Inflammatory macrophage (primary cell): ENCODE measurements around the gene C1QTNF3.
A peak's percentile ranks its signal among the peaks of the same experiment; 100 is the strongest.
"Not testable (repeated sequence)": the region's sequence is repeated elsewhere in the genome, so short reads cannot be mapped to it uniquely, and the experiment has no call there.

Source experiments
- DNase-seq, 2 donors: peaks; one replicate each; pipeline ENCODE4 v3.0.0-alpha.2; 2020 to 2022
- total RNA-seq, 18 experiments: gene quantifications; one replicate each; lab custom pipeline; 2026; ENCODE audit warnings: mixed read lengths in 6 of 18, inconsistent platforms in 2 of 18; lab: John Stamatoyannopoulos, UW

The C1QTNF3 gene, protein sequence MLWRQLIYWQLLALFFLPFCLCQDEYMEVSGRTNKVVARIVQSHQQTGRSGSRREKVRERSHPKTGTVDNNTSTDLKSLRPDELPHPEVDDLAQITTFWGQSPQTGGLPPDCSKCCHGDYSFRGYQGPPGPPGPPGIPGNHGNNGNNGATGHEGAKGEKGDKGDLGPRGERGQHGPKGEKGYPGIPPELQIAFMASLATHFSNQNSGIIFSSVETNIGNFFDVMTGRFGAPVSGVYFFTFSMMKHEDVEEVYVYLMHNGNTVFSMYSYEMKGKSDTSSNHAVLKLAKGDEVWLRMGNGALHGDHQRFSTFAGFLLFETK
- total RNA-seq, result 0.06 to 1.1 (median 0.35) reads per million in 18 experiments

DNA sequence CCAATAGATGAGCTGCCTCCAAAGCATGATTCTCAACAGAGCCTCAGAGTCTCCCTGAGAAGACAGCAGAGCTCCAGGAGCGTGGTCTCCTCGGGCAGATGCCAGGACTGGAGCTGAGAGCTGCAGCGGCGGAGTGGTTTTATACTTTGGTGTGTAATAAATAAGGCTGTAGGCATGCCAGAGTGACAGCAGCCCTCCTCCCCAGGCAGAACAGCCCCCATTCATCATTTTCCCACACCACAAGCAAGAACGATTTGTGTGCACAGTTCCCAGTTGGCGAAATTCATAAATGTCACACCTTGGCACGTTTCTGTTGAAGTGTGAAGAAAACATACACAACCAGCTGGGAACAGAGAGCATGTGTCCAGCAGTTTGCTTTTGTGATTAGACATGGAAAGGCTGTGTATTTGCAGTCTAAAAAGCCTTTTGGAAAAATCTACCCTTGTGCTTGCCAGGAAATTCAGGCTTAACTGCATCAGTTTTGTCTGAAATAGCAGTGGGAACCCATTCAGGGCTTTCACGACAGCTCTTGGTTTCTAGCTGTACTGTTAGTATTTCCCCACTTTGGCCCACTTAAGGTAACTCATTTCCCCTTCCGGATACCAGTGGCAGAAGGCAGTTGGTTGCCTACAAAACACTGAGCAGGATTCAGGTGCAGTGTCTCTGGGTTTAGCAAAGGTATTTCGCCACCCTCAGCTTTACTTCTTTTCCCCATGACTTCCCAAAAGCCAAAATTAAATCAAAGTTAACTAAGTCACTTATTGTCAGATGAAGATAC, at the start of gene C1QTNF3:
TSS of gene C1QTNF3 (minus strand) at position 115 of the 778 bp plus-strand sequence. CDS start at position 27, 88 bp downstream.
- no peak for DNase-seq

DNA sequence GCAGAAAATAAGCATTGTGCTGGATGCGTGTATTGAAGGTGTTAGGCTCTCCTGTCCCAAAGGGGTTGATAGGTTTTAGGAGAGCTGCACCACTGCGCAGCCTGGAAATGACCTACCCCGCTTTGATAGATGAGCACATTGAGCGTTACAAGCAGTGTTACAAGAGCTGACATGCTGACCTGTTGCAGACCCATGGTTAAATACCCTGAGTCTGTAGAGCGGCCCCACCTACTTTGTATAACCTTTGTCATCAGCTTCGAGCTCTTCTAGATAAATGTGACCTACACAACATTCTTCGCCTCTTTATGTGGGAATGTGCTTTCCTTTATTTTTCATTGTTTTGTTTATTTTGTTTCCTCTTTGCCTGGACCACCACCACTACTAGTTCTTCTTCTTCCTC, 48.0 kb upstream of the C1QTNF3 start:
- DNase-seq, result not testable (repeated sequence)

DNA sequence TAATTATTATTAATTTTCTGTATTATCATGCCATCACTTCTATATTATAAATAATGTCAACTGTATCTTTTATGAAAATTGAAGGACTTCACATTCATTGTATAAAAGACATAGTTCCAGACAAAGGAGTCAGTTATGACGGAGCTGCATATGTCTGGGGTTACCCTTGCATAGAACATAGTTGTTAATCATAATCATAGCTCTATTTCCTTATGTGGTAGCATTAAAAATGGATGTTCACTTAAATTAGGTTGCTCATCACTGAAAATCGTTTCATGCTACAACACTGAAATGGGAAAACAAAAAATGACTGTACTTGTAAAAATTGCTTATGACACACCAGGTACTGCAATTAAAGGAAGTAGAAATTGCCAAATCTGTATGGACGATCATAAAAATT, 46.8 kb upstream of the C1QTNF3 start:
- not testable (repeated sequence) for DNase-seq

DNA sequence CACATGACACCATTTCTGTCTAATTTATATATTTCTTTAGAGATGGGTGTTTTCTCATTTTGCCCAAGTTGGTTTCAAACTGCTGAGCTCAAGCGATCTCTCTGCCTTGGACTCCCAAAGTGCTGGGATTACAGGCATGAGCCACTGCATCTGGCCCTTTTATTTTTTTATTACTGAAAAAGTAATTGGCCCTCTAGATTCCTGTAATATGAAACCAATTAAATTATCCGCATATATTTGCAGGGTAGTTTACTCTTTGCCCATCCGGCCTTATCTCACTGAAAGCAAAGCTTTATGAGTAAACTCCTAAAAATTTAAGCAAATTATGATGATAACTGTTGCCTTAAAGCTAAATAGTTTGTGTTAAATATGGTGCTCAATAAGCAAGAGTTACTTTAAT, 44.7 kb upstream of the C1QTNF3 start:
- DNase-seq, result not testable (repeated sequence)

DNA sequence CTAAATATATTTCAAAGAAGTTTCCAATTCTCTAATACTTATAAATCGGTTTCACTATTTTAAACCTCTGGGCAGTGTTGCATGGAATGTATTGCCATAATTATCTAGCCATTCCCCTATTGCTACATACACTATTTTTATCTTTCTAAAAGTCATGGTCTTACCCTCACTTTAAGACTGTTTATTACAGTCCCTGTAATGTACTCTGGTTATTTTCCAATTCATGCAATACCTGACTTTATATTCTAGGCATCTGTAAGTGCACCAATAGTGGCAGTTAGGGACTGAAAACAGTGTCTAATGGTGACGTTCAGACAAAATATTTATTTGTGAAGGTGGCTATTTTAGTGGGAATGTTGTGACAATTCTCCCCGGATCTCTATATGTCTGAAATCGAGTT, 40.9 kb upstream of the C1QTNF3 start:
- not testable (repeated sequence) for DNase-seq

DNA sequence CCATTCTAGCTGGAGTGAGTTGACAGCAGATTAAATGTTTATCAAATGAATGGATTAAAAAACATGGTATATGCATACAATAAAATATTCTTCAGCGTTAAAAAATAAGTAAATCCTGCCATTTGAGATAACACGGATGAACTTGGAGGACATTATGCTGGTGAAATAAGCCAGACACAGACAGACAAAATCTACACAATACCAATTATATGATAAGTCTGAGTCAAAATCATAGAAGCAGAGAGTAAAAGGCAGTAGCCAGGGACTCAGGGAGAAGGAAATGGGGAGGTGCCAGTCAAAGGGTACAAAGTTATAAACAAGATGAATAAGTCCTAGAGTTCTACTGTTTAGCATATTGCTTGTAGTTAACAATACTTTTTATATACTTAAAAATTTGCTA, 36.5 kb upstream of the C1QTNF3 start:
- not testable (repeated sequence) for DNase-seq

DNA sequence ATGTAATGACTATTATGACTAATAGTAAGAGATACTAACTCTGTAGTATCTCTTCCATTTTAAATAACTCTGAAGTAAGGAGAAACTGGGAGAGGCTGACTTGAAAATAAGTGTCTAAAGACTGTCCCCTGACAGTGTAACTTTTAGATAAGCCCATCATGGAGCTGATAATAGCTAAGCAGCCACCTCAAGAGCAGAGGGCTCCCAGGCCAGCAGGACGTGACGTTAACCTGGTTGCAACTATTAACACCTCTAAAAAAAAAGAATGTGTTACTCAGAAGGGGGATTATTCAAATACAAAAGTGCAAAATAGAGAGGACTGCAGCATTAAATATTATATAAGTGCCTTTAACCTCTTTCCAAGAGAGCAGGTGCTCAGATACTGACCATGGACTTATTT, 34.6 kb upstream of the C1QTNF3 start:
- DNase-seq, result not testable (repeated sequence)

DNA sequence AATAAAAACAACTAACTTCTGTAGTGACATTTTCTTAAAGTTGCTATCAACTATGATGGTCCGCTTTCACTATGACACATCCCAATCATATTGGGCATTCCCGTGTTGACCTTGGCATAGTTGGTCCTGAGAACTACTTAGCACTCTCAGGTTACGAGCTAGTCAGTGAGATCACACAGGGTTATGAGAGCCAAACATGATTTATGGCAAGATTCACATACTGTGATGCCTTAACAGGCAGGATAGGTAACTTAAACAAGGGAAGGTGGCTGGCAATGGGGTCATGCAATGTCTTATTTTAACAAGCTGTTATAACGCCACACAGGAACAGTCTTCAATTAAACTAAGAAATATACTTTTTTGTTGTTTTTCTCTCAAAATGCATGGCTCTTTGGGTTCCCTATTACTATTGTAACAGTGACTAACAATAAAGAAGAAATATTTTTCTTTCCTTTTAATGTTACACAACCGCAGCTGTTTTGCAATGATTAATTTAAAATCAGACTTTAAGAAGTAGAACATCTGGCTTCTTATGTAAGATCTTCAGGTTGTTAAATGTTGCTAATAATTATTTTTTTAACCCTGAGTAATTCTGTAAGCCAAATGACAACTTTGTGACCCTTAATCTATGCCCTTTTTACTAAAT, 33.8 kb upstream of the C1QTNF3 start:
- DNase-seq, result peak in 1 of 2 donors; percentile 67

DNA sequence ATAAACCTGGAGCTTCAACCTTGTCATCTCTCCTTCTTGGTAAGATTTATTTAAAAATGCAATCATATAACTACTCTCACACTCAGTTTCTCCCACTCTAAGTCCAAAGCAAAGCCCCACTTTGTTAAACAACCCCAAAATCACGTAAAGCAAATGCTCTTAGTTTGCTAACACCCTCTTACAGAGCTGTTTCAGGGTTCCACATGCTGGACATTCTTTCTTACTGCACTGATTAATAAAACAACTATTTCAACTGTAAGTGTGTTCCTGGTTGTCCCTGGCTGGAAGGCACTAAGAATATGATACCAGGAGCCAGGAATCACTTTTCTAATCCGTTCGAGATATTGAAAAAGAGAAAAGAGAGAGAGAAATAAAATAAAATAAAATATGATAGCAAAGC, 31.5 kb upstream of the C1QTNF3 start:
- DNase-seq, result not testable (repeated sequence)

DNA sequence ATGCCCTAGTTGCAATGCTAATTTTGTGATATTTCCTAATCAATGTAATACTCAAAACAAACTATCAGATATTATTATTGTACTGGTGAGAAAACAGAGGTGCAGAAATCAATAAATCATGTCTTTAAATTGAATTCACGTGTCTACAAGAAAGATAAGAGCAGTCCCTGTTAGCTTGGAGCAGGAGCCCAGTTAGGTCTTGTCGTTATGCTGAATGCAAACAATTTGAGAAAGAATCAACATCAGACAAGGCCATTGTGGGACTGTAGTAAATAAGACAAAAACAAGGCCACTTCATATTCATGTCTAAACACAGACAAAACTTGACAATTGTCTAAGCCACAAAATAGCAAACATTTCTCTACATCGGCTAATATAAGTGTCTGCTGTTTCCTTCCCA, 31.1 kb upstream of the C1QTNF3 start:
- DNase-seq, result not testable (repeated sequence)

DNA sequence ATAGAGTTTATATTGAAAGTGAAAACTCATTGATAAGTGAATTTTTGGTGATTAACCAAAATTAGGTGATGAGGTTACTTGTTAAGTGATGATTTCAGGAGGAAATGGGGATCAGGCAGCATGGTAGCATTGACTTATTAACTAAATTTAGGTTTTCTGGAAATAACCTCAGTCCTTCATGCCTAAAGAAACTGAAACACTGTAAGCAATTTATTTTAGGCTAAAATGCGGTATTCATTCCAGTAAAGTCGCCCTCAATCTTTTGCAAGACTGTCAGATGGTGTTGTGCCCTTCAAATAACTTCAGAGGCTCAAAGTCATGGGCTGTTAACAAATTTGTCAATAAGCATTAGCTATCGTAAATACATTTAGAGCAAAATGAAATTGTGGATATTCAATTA, 27.6 kb upstream of the C1QTNF3 start:
- DNase-seq, result not testable (repeated sequence)

DNA sequence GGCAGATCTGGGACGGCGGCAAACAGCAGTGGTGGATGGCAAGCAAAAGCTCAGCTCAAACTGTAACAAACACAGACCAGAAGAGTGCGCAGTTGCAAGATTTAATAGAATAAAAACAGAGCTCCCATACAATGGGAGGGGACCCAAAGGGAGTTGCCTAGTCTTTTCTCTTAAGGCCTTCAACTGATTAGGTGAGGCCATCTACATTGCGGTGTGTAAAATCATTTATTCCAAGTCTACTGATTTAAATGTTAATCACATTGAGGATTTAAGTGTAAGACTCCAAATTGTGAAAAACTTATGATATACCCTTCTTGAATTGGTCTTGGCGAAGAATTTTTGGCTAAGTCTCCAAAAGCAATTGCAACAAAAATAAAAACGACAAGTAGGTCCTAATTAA, 21.6 kb upstream of the C1QTNF3 start:
- no peak for DNase-seq

DNA sequence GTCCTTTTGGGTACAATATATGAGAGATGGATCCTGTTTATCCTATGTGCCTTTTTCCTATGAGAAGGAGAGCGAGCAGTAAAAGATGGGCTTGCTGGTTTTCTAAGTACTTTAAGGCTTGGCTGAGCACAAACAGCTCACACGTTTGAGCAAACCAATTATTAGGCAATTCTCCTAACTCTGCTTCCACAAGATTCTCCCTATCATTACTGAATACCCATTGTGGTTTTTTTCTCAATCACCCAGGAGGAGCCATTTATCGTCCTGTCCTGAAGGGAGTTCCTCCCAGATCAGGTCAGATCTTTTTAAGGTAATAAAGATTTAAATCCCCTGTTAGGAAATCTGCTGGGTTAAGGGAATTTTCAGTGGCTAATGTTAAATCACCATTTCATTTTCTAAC, 19.4 kb upstream of the C1QTNF3 start:
- no peak for DNase-seq

DNA sequence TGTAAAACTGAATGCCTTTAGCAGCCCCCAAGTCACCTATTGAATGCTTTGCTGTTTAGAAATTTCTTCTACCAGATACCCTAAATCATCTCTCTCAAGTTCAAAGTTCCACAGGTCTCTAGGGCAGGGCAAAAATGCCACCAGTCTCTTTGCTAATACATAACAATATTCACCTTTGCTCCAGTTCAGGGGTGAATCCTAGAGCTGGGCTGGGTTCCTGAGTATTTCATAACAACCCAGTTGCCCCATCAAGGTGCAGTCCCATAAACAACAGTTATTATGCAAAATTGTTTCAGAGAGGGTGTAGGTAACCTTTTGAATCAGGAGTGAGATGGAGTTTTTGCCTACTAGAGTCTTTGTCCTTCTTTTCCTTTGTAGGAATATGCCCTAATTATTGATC, 19.0 kb upstream of the C1QTNF3 start:
- DNase-seq, result no peak

DNA sequence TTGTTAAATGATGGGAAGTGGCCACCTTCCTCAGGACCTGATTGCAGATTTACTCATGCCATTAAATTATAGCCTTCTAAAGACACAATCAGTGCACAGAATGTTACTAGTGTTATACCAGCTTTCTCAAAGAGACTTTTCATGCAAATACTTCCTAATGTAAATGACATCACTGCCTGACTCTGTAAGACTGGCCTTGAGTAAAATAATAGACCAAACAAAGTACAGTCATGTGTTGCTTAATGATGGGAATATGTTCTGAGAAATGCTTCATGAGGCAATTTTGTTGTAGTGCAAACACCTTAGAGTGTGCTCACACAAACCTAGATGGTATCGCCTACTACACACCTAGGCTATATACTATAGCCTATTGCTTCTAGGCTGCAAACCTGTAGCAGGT, 17.0 kb upstream of the C1QTNF3 start:
- DNase-seq, result no peak

DNA sequence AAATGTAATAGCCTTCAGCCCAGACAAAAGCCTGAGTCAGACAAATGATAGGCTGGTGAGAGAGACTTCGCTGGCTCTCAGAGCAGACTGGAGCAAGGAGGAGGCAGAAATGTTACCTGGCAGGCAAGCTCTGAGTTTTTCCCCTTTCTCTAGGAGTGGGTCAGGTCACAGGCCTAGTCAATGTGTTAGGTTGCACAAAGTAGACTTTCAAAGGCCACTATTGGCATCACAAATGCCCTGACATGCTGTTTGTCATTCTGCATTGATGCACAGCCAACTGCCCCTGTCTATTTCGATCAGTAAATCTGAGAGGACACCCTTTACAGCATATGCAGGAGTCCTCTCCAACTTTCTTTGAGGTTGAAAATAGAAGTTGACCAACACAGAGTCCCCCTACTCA, 15.5 kb upstream of the C1QTNF3 start:
- no peak for DNase-seq

DNA sequence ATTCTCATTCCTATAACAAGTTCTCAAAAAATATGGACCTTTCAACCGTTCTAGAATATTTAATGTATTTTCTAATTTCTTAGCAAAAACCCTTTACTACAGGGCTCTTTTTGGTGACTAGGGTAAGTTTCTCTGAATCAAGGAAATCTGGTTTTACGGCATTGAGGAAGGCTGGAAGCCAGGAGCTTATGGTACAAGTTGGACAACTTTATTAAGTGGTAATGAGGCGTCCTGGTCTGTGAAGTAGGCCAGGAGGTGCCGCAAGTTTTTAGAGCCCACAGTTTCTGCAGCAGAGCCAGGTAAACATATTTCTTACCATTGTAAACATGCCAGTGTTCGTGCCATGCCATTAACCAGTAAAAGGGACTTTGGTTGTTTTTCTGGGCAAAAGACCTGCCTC, 14.6 kb upstream of the C1QTNF3 start:
- DNase-seq, result no peak

DNA sequence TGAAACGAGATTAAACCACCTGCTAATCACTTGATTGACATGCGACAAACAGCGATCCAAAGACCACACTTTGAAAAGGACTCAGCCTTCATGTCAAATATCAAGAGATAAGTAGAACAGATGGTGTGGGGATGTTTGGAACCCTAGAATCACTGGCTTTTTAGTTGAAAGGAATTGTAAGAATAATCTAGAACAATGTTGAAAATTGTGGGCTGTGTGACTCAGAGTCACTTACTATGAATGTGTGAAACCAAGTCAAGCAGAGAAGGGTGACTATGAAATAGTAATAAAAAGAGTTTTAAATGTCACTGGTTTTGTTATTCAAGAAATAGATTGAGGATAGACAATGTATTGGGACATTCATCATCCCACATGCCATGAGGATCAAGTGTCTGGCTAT, 14.1 kb upstream of the C1QTNF3 start:
- DNase-seq, result no peak

DNA sequence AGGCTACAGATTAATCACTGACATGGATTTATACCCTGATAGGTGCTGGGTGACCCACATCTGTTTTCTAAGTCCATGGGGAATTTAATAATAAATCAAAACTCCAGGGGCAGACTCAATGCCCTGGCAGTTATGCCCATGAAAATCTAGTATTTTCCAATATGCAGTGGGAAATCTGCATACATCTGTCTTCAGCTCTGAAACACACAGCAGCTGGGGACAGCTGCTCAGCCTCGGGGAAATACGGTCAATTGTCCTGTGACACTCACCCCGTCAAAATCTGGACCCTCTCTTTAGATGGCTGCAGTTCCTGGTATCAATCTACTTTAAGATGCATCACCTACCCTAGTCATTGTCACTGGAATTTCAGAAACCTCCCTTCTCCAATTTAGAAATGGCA, 12.7 kb upstream of the C1QTNF3 start:
- DNase-seq, result no peak

DNA sequence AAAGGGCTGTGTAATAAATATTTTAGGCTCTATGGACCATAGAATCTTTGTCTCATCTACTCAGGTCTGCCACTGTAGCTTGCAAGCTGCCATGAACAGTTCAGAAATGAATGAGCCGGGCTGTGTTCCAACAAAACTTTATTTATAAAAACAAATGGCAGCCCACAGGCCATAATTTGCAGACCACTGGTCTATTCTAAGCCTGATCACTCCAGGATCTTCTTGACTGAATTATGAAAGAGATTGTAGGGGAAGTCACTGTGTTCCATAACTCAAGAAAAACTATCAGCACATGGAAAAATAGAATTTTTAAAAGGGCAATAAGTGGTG, 11.4 kb upstream of the C1QTNF3 start:
- no peak for DNase-seq

DNA sequence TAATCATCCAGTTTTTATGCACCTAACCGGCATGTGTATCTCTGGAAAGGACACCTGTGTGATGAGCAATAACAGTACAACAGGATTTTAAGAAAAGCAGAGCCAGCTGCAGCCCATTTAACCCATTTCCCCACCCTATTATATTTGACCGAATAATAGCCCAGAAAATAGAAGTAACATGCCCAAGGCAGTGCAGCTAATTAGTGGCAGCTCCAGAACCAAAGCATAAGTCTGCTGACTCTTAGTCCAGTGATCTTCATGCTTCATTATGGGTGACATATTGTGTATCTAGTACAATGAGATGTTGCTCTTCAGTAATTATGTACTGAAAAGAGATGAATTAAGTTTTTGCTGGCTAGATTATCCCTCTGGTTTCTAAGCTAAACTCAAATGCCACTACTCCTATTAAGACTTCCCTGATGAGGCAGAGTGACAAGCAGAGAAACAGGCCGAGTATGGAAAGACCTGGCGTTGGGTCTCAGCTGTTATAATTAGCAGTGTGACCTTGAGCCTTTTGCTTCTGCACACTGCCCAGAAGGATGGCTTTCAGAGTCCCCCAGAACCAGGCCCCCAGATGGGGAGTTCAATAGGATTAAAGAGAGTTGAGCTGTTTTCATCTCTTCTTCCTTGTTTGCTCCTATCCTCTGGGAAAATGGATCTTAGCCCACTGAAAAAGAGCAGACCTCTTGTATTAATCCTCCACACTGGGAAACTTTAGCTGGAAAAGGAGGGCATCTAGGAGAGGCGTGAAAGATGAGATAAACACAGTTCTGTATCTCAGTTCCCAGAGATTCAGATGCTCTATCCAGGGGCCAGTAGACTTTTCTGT, 10.8 kb upstream of the C1QTNF3 start:
- DNase-seq, result no peak

DNA sequence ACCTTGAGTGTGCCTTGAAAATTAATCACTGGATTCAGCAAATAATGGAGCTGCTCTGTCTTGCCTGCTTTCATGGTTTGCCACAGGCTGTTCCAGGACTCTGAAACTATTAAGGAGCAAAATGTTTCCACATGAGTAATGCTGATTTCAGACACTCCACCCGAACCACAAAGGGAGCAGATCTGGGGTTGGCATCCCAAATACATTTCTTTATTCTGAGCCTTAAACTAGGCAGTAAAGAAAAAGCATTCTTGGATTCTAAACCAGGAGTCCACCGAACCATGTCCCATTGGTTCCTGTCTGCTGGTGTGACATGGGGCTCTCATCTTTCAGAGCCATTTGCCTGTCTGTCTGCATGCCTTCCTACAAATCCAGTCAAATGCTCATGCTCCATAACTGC, 10.1 kb upstream of the C1QTNF3 start:
- no peak for DNase-seq
